ENCODE data around the gene KCNG3.

GRCh38 chr2:42513252-42513918 lies 19.6 kb upstream of the KCNG3 start:
- TF ChIP-seq CTCF (IDR thresholded peaks at IDR 0.05; ENCODE audit: insufficient read depth, low read length, poor library complexity, severe bottlenecking) = peak; percentile 68
- no peak for TF ChIP-seq EZH2phosphoT487 (conservative IDR thresholded peaks at IDR 0.05; ENCODE audit: low read length)
